ENCODE measurements around the gene ZMIZ1. TPM values are rescaled to one million over a fixed set of nuclear protein-coding genes. Genes with fewer than 3 reads are reported as not detected.

ZMIZ1 gene
- total RNA-seq, 2 experiments from 2014 or later: 27.3 to 28.2 TPM

GRCh38 chr10:79166312-79166721 lies 97.6 kb downstream of the ZMIZ1 start:
- no peak overlapping the region for H3K27ac Mint-ChIP-seq
- H3K4me1 Mint-ChIP-seq: no peaks in the 10 kb centered on the region
- no peaks in the 10 kb centered on the region for H3K27me3 Mint-ChIP-seq
- H3K9me3 Mint-ChIP-seq: no peaks in the 10 kb centered on the region
- no peaks in the 10 kb centered on the region for H3K36me3 Mint-ChIP-seq
- H3K4me3 Mint-ChIP-seq: no peak overlapping the region
- DNase-seq: no peak

- H3K27me3 Mint-ChIP-seq: no peaks in the 10 kb centered on the region
Measured at GRCh38 chr10:79166741-79167140, 98.0 kb downstream of the ZMIZ1 start.

DNA sequence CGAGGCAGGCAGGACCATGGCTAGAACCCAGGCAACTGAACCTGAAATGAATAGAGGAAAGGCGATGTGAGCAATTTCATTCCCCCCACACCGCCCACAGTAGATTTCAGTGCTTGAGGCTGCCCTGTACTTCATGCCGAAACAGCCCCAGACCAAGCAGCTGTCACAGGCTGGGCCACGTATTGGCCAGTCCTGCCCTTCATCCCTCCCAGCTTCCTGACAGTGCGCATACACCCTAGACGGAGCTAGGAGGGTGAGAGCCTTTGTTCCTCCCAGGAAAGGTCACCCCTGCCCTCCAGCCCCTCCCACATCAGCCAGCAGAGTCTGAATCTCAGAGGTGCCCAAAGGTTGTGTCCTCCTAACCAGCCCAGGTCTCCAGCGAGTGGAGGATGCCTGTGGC lies 98.8 kb downstream of the ZMIZ1 start:
- Mint-ChIP-seq H3K36me3 (no peaks in the 10 kb centered on the region), H3K27ac (no peak overlapping the region), H3K9me3 (no peaks in the 10 kb centered on the region), H3K4me3 (no peak overlapping the region), H3K4me1 (no peaks in the 10 kb centered on the region), H3K27me3 (no peaks in the 10 kb centered on the region)
- no peak for DNase-seq

More at GRCh38 chr10:79166741-79167140, 98.0 kb downstream of the ZMIZ1 start:
- Mint-ChIP-seq H3K36me3 (no peaks in the 10 kb centered on the region), H3K4me3 (no peak overlapping the region), H3K9me3 (no peaks in the 10 kb centered on the region), H3K27ac (no peak overlapping the region), H3K4me1 (no peaks in the 10 kb centered on the region)
- DNase-seq: no peak

GRCh38 chr10:79168210-79168609 lies 99.4 kb downstream of the ZMIZ1 start:
- no peak for DNase-seq
- no peak overlapping the region for H3K4me3 Mint-ChIP-seq
- no peak overlapping the region for H3K27ac Mint-ChIP-seq
- H3K9me3 Mint-ChIP-seq: no peaks in the 10 kb centered on the region
- H3K4me1 Mint-ChIP-seq: no peaks in the 10 kb centered on the region
- no peaks in the 10 kb centered on the region for H3K36me3 Mint-ChIP-seq
- H3K27me3 Mint-ChIP-seq: no peaks in the 10 kb centered on the region

GRCh38 chr10:79170226-79170752 lies 101.5 kb downstream of the ZMIZ1 start:
- no peaks in the 10 kb centered on the region for H3K4me1 Mint-ChIP-seq
- no peak overlapping the region for H3K4me3 Mint-ChIP-seq

DNA sequence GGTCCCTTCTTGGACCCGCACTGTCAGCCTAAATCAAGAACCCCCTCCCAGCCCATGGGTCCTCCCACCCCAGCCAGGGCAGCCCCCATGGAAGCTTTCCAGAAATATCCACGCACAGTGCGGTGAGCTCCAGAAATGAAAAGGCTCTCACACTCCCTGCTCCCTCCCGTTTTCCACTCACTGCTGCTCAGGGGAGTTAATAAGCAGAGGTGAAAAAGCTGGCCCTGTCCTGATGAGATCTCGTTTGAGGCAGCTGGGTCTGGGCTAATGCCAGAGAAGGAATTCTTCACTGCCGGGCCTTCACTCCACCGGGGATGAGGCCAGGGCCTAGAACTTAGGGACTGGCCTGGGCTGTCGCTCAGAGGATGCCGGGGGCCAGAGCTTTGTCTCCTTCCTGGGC lies 102.2 kb downstream of the ZMIZ1 start:
- no peak for DNase-seq
- Mint-ChIP-seq H3K36me3 (no peaks in the 10 kb centered on the region), H3K9me3 (no peaks in the 10 kb centered on the region), H3K27ac (no peak overlapping the region), H3K27me3 (no peaks in the 10 kb centered on the region), H3K4me1 (no peaks in the 10 kb centered on the region), H3K4me3 (no peak overlapping the region)

More at GRCh38 chr10:79170226-79170752, 101.5 kb downstream of the ZMIZ1 start:
- DNase-seq: no peak
- no peaks in the 10 kb centered on the region for H3K27me3 Mint-ChIP-seq
- H3K27ac Mint-ChIP-seq: no peak overlapping the region
- no peaks in the 10 kb centered on the region for H3K36me3 Mint-ChIP-seq
- no peaks in the 10 kb centered on the region for H3K9me3 Mint-ChIP-seq

DNA sequence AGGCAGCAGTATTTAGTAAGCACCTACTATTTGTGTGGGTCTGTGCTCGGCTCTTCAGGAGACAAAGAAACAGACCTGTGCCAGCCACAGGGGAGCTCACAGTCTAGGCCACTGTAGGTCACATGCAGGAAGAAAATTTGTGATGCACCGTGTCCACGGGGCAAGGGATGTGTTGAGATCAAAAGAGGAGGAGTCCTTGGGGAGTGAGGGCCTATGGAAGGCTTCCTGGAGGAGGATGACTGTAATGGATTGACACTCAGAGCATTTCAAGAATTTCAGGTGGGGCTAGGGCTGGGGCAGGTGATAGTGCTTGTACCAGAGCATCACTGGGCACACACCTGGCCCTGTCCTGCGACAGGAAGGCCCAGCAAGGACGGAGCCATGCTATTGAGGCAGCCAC lies 102.7 kb downstream of the ZMIZ1 start:
- no peak for DNase-seq
- H3K27me3 Mint-ChIP-seq: no peaks in the 10 kb centered on the region
- no peaks in the 10 kb centered on the region for H3K36me3 Mint-ChIP-seq
- no peak overlapping the region for H3K27ac Mint-ChIP-seq
- no peaks in the 10 kb centered on the region for H3K4me1 Mint-ChIP-seq
- H3K4me3 Mint-ChIP-seq: no peak overlapping the region
- no peaks in the 10 kb centered on the region for H3K9me3 Mint-ChIP-seq

- no peak for DNase-seq
- no peak overlapping the region for H3K27ac Mint-ChIP-seq
- H3K36me3 Mint-ChIP-seq: no peaks in the 10 kb centered on the region
- H3K27me3 Mint-ChIP-seq: no peaks in the 10 kb centered on the region
- H3K4me1 Mint-ChIP-seq: no peaks in the 10 kb centered on the region
- H3K9me3 Mint-ChIP-seq: no peaks in the 10 kb centered on the region
- H3K4me3 Mint-ChIP-seq: no peak overlapping the region
Measured at GRCh38 chr10:79172881-79173280, 104.1 kb downstream of the ZMIZ1 start.

- H3K27ac Mint-ChIP-seq: no peak overlapping the region
- H3K9me3 Mint-ChIP-seq: no peaks in the 10 kb centered on the region
- no peak for DNase-seq
- H3K36me3 Mint-ChIP-seq: no peaks in the 10 kb centered on the region
- no peaks in the 10 kb centered on the region for H3K27me3 Mint-ChIP-seq
- no peaks in the 10 kb centered on the region for H3K4me1 Mint-ChIP-seq
- no peak overlapping the region for H3K4me3 Mint-ChIP-seq
Measured at GRCh38 chr10:79173582-79174262, 105.0 kb downstream of the ZMIZ1 start.

GRCh38 chr10:79176052-79176501 lies 107.3 kb downstream of the ZMIZ1 start:
- H3K36me3 Mint-ChIP-seq: no peaks in the 10 kb centered on the region
- H3K27me3 Mint-ChIP-seq: no peaks in the 10 kb centered on the region
- H3K4me1 Mint-ChIP-seq: no peaks in the 10 kb centered on the region
- no peaks in the 10 kb centered on the region for H3K9me3 Mint-ChIP-seq
- H3K4me3 Mint-ChIP-seq: no peak overlapping the region
- H3K27ac Mint-ChIP-seq: no peak overlapping the region
- DNase-seq: no peak

DNA sequence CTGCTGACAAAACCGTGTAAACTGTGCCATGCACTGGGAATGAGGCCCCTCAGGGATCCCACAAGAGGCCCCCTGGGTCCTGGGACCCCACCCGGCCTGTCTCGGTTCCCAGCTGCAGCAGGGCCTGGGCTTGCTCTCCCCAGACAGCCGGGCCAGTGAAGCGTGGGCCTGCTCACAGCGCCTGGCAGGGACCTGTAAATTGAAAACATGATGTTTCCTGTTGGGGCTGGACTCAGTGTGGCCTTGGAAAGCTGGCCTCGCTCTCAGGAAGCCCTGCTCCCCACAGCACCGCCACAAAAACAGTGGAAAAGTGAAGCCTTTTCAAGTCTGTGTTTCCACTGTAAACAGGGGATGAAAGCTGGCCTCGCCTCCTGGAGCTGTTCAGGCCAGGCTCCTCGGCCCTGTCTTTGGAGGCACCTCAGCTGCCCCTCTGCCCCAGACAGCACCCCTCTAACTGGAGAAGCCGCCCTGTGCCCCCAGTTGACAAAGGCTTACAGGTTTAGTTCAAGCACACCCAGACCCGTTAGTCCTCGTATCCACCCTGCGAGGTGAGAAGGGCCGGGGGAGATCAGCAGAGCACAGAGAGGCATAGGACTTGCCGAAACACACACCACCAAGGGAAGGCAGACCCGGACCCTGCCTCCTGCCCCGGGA lies 108.3 kb downstream of the ZMIZ1 start:
- no peak overlapping the region for H3K4me3 Mint-ChIP-seq
- H3K36me3 Mint-ChIP-seq: no peaks in the 10 kb centered on the region
- no peaks in the 10 kb centered on the region for H3K27me3 Mint-ChIP-seq
- no peak overlapping the region for H3K27ac Mint-ChIP-seq
- H3K4me1 Mint-ChIP-seq: no peaks in the 10 kb centered on the region
- no peak for DNase-seq
- H3K9me3 Mint-ChIP-seq: no peaks in the 10 kb centered on the region

DNA sequence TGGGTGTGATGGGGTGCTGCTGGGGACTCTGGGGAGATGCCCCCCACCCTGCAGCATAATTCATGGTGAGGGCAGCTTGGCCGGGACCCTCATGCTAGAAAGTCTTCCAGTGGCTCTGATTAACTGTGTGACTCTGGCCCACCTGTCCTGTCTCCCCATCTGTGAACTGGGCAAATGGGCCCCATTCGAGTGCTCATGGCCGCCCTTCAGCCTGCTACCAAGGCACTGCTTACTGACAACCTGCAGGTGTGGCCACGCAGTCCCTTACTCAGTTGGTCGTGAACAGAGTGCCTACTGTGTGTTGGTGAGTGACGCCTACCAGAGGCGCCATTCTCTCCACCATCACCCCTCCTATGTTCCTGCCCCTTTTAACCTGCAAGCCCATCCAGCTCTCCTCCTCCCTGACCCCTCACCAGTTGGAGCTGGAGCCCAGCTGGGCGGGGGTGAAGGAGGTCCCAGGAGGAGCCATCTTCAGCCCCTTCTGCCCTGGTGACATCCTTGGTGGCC lies 109.4 kb downstream of the ZMIZ1 start:
- no peaks in the 10 kb centered on the region for H3K4me1 Mint-ChIP-seq
- H3K36me3 Mint-ChIP-seq: no peaks in the 10 kb centered on the region
- no peak overlapping the region for H3K4me3 Mint-ChIP-seq
- no peak for DNase-seq
- no peaks in the 10 kb centered on the region for H3K9me3 Mint-ChIP-seq
- H3K27me3 Mint-ChIP-seq: no peaks in the 10 kb centered on the region
- H3K27ac Mint-ChIP-seq: no peak overlapping the region

- H3K4me3 Mint-ChIP-seq: no peak overlapping the region
- H3K4me1 Mint-ChIP-seq: no peaks in the 10 kb centered on the region
- DNase-seq: no peak
- no peaks in the 10 kb centered on the region for H3K36me3 Mint-ChIP-seq
- H3K27me3 Mint-ChIP-seq: no peaks in the 10 kb centered on the region
- H3K27ac Mint-ChIP-seq: no peak overlapping the region
- no peaks in the 10 kb centered on the region for H3K9me3 Mint-ChIP-seq
Measured at GRCh38 chr10:79178614-79179163, 109.9 kb downstream of the ZMIZ1 start.

DNA sequence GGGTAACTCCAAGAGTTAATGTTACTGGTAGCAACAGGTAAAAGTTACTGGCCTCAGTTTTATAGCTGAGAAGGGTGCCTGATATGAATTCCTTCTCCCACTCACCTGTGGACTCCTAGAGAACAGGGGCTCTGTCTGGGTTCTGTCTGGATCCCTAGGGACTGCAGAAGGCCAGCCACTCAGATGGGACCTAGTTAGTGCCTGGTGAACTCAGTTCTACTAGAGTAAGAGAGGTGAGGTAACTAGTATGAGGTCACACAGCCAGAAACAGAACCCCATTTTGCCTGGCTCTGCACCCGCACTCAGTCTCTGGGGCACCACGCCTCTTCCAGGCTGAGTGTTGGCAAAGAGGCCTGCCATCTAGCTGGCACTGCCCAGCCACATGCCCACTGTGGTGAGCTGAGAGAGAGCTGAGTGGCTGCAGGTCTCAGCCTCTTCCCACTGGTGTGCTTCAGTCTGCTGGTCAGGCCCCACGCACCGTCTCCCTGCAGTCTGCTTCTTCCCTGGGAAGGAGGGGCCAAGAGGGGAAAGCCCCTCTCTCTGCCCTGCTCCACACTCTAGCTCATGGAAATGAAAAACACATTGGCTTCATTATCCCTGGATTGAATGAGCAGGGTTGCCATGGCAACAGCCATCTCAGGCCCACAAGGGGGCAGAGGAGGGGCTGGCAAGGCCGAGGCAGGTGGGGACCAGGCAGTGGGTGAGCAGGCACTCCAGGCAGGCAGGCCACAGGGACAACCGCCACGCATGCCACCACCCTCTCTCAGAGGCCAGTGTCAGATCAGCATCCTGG lies 110.6 kb downstream of the ZMIZ1 start:
- Mint-ChIP-seq H3K36me3 (no peaks in the 10 kb centered on the region), H3K9me3 (no peaks in the 10 kb centered on the region), H3K4me3 (no peak overlapping the region), H3K27me3 (no peaks in the 10 kb centered on the region), H3K27ac (no peak overlapping the region), H3K4me1 (no peaks in the 10 kb centered on the region)
- no peak for DNase-seq

GRCh38 chr10:79179957-79180309 lies 111.2 kb downstream of the ZMIZ1 start:
- no peaks in the 10 kb centered on the region for H3K9me3 Mint-ChIP-seq
- no peak overlapping the region for H3K4me3 Mint-ChIP-seq
- H3K36me3 Mint-ChIP-seq: no peaks in the 10 kb centered on the region
- H3K27ac Mint-ChIP-seq: no peak overlapping the region
- no peaks in the 10 kb centered on the region for H3K4me1 Mint-ChIP-seq
- no peaks in the 10 kb centered on the region for H3K27me3 Mint-ChIP-seq
- DNase-seq: no peak

Data from activated naive CD8-positive, alpha-beta T cell treated with anti-CD3 and anti-CD28 coated beads for 36 hours (primary cell).